ENCODE data around the gene ARHGAP9.
A peak's percentile ranks its signal among the peaks of the same experiment; 100 is the strongest.
"Not testable (repeated sequence)": the region's sequence is repeated elsewhere in the genome, so short reads cannot be mapped to it uniquely, and the experiment has no call there.

ARHGAP9 gene

GRCh38 chr12:57438400-57438799, 41.3 kb downstream of the ARHGAP9 start:
- DNase-seq (ENCODE audit: low read depth in 2 of 2) = no peak

GRCh38 chr12:57435293-57435692, 44.4 kb downstream of the ARHGAP9 start:
- no peak for DNase-seq (ENCODE audit: low read depth in 2 of 2)

GRCh38 chr12:57434517-57435223, 45.0 kb downstream of the ARHGAP9 start, which contains the start of gene INHBC:
TSS of gene INHBC (plus strand) at chr12:57434784. CDS start at chr12:57434887, 103 bp downstream.
- no peak for DNase-seq (ENCODE audit: low read depth in 2 of 2)

GRCh38 chr12:57433370-57433769, 46.3 kb downstream of the ARHGAP9 start:
- DNase-seq (ENCODE audit: low read depth in 2 of 2) = no peak

- no peak for DNase-seq (ENCODE audit: low read depth in 2 of 2)
Observed at GRCh38 chr12:57431654-57432188, 47.9 kb downstream of the ARHGAP9 start.

GRCh38 chr12:57430931-57431566, 48.6 kb downstream of the ARHGAP9 start, which contains the start of gene R3HDM2:
TSS of gene R3HDM2 (minus strand) at chr12:57431043. CDS start at chr12:57310428, 120,615 bp downstream.
- DNase-seq (ENCODE audit: low read depth in 2 of 2) = peak; percentile 83

DNA sequence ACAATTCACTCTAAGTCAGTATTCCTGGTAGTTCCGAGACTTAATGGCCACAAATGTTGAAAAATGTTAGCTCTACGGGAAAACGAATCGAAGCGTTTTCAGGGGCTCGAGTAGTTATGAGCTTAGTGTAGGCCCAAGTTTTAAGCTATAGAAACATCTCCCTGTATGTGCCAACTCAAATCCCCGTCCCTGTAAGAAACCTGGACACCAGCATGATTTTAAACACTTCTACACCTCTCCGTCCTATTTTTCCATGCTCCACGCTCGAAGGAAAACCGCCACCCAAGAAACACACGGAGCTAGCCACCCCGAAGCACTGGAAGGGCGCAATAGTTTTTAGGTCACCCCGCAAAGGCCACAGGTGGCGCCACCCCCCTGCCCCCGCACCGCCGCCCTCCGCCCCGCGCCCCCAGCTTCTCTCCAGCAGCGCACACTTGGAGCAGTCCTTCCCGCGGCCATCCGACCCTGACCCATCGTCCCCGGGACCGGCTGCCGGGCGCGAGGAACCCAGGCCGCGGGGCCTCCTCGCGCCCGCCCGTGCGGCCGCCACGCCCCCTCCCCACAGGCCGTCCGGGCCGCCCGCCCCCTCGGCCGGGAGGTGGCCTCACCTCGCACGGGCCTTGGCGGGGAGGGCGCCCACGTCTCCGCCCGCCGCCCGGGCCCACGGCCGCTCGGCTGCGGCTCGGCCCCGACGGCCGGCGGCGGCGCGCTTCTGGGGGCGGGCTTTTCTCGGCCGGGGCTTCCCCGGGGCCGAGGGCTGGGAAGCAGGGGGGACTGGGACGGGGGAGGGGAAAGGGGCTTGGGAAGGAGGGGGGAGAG, 49.3 kb downstream of the ARHGAP9 start:
- DNase-seq (ENCODE audit: low read depth in 2 of 2) = no peak

DNA sequence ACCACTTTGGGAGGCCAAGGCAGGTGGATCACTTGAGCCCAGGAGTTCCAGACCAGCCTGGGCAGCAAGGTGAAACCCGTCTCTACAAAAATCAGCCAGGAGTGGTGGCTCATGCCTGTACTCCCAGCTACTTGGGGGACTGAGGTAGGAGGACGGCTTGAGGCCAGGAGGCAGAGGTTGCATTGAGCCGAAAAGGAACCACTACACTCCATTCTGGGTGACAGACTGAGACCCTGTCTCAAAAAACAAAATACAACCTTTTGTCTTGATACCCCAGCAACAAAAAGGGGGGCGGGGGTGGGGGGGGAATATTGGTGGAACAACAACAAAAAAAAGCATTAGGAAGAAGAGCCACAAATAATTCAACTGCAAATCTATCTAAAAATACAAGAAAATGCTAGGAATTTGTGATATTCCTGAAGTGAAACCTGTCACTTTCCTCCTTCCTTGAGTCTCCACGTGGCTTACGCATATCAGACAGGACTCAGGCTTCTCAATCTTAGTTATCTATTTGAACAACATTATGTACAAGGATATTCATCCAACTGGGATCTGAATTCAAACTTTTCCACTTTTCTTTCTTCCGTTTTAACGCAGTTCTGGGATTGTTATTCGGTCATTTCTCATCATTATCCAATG, 50.1 kb downstream of the ARHGAP9 start:
- DNase-seq (ENCODE audit: low read depth in 2 of 2) = no peak

DNA sequence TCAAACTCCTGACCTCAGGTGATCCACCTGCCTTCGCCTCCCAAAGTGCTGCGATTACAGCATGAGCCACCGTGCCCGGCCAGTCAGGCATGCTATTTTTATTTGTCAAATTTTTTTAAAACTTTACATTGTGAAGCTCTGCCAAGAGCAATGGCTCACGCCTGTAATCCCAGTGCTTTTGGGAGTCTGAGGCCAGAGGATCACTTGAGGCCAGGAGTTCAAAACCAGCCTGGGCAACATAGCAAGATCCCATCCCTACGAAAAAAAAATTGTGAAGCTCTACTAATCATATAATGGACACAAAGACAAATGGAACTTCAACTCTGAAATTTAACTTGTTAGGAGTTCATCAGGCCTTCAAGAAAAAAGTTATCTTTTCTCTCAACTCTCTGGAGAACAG, 50.7 kb downstream of the ARHGAP9 start:
- DNase-seq (ENCODE audit: low read depth in 2 of 2) = no peak

DNA sequence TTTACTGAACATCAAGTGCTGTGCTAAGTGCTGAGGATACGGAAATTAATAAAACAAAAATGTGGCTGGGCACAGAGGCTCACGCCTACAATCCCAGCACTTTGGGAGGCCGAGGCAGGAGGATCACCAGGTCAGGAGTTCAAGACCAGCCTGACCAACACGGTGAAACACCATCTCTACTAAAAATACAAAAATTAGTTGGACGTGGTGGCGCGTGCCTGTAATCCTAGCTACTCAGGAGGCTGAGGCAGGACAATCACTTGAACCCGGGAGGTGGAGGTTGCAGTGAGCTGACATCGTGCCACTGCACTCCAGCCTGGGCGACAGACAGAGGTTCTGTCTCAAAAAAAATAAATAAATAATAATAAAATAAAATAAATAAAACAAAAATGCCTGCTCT, 52.7 kb downstream of the ARHGAP9 start:
- DNase-seq (ENCODE audit: low read depth in 2 of 2) = not testable (repeated sequence)

Measured in fibroblast of skin of left biceps (primary cell).